ENCODE results near the gene ZC3H8.

- TF ChIP-seq SPI1 (IDR thresholded peaks at IDR 0.05; ENCODE audit: low read depth, low read length) (no peak), TAF1 (IDR thresholded peaks at IDR 0.05; ENCODE audit: low read depth, low read length) (no peak)
Observed at GRCh38 chr2:112273349-112273748, 18.5 kb upstream of the ZC3H8 start.
